K562 (cell line): ENCODE measurements around the gene UFL1. TPM values are rescaled to one million over a fixed set of nuclear protein-coding genes. Genes with fewer than 3 reads are reported as not detected.

Experiments used
- ARNT ChIP-seq, 2 experiments: fragments of 450-650 bp; IDR thresholded peaks; 2 replicates each; pipeline ENCODE4 v1.6.1; 2016; ENCODE audit warnings: mild to moderate bottlenecking in 1 of 2
- CHD1 ChIP-seq: fragments of 200-600 bp; sonication (generic); IDR thresholded peaks from one replicate; pipeline ENCODE4 v1.6.1; 2012; ENCODE audit warnings: mild to moderate bottlenecking, moderate library complexity, low read length, inconsistent platforms
- GTF2E2 ChIP-seq: fragments of 200-800 bp; sonication (Bioruptor generic); IDR thresholded peaks from 2 replicates; pipeline ENCODE4 v1.6.1; 2016; ENCODE audit warnings: missing genetic modification characterization, missing compliant biosample characterization
- KDM1A ChIP-seq, 2 experiments: fragments of 450-650 bp; IDR thresholded peaks; 2 replicates each; pipeline ENCODE4 v1.6.1; 2016; ENCODE audit warnings: mild to moderate bottlenecking in 2 of 2
- NFXL1 ChIP-seq: fragments of 450-650 bp; formaldehyde crosslinking; IDR thresholded peaks from 2 replicates; pipeline ENCODE4 v1.4.0; 2021; ENCODE audit warnings: mild to moderate bottlenecking
- NR2C1 ChIP-seq, 2 experiments: fragments of 450-650 bp; IDR thresholded peaks; 2 replicates each; pipeline ENCODE4 v1.6.1; 2017; ENCODE audit warnings: mild to moderate bottlenecking in 2 of 2, antibody characterized with exemption in 1 of 2, inconsistent platforms in 1 of 2, missing compliant biosample characterization in 1 of 2, missing genetic modification characterization in 1 of 2
- PKNOX1 ChIP-seq: fragments of 450-650 bp; IDR thresholded peaks from 2 replicates; pipeline ENCODE4 v1.6.1; 2016
- TAF7 ChIP-seq: fragments of 450-650 bp; IDR thresholded peaks from 2 replicates; pipeline ENCODE4 v1.6.1; 2016; ENCODE audit warnings: missing genetic modification characterization, missing compliant biosample characterization
- TARDBP ChIP-seq: fragments of 450-650 bp; IDR thresholded peaks from 2 replicates; pipeline ENCODE4 v1.6.1; 2016
- ZC3H11A ChIP-seq: IDR thresholded peaks from 2 replicates; pipeline ENCODE4 v1.6.1; 2012; ENCODE audit warnings: low read depth, low read length, improper control_type of control experiment
- ZNF766 ChIP-seq: fragments of 200-800 bp; sonication (Bioruptor generic); conservative IDR thresholded peaks from 2 replicates; pipeline ENCODE4 v1.6.1; 2016; ENCODE audit warnings: missing genetic modification characterization, missing compliant biosample characterization
- polyA plus RNA-seq, 8 experiments: library from polyadenylated mRNA; depleted of rRNA in 4 of 8; stranded (reverse) in 5 of 8; unstranded in 3 of 8; fragments of >200 nt; fragmentation: Nextera tagmentation in 2 of 8; fragmentation: Illumina TruSeq in 1 of 8; extraction: Ambion mirVana in 2 of 8; extraction: Trizol in 1 of 8; gene quantifications; 2 replicates each; pipeline versions ENCODE4 v1.2.1 to v1.2.3, GENCODE V29; 2011 to 2014; ENCODE audit warnings: inconsistent platforms in 1 of 8, missing spikeins in 1 of 8
- total RNA-seq, 7 experiments: library from RNA; depleted of rRNA in 6 of 7; stranded (reverse); fragments of >200 nt in 6 of 7; fragmentation: Illumina TruSeq in 2 of 7; extraction: Trizol in 2 of 7; gene quantifications; 2 replicates each; pipeline versions ENCODE4 v1.2.1 to v1.2.3, GENCODE V29; 2011 to 2021; ENCODE audit warnings: low replicate concordance in 1 of 7
- TF ChIP-seq, protein P1 (sequence below), 2 experiments: fragments of 450-650 bp in 1 of 2; sonication (generic) in 1 of 2; formaldehyde crosslinking in 1 of 2; IDR thresholded peaks; 2 replicates each; pipeline versions ENCODE4 v1.7.1 to v1.9.0; 2016 to 2022; ENCODE audit warnings: inconsistent platforms in 1 of 2, mild to moderate bottlenecking in 1 of 2, missing genetic modification reagents in 1 of 2

The UFL1 gene
- total and polyA plus RNA-seq, 9 of the 15 experiments (the other 6 are each of a cell fraction or from before 2014, with no cell fraction given), result 10.9 to 23.1 (median 18.3) TPM

- TF ChIP-seq, protein P1, sequence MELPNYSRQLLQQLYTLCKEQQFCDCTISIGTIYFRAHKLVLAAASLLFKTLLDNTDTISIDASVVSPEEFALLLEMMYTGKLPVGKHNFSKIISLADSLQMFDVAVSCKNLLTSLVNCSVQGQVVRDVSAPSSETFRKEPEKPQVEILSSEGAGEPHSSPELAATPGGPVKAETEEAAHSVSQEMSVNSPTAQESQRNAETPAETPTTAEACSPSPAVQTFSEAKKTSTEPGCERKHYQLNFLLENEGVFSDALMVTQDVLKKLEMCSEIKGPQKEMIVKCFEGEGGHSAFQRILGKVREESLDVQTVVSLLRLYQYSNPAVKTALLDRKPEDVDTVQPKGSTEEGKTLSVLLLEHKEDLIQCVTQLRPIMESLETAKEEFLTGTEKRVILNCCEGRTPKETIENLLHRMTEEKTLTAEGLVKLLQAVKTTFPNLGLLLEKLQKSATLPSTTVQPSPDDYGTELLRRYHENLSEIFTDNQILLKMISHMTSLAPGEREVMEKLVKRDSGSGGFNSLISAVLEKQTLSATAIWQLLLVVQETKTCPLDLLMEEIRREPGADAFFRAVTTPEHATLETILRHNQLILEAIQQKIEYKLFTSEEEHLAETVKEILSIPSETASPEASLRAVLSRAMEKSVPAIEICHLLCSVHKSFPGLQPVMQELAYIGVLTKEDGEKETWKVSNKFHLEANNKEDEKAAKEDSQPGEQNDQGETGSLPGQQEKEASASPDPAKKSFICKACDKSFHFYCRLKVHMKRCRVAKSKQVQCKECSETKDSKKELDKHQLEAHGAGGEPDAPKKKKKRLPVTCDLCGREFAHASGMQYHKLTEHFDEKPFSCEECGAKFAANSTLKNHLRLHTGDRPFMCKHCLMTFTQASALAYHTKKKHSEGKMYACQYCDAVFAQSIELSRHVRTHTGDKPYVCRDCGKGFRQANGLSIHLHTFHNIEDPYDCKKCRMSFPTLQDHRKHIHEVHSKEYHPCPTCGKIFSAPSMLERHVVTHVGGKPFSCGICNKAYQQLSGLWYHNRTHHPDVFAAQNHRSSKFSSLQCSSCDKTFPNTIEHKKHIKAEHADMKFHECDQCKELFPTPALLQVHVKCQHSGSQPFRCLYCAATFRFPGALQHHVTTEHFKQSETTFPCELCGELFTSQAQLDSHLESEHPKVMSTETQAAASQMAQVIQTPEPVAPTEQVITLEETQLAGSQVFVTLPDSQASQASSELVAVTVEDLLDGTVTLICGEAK (IDR thresholded peaks at IDR 0.05), result peak; percentile 19; the same call in 1 of the 2 replicates
- TF ChIP-seq, protein P1 (CRISPR knock-in tag; IDR thresholded peaks at IDR 0.05), result no peak
- no peak for TF ChIP-seq TARDBP
- TF ChIP-seq ARNT (IDR thresholded peaks at IDR 0.05), result 0 out of 4 replicates have a peak, but pooled peaks of 1 of the 2 experiments have one; percentile 63
- no peak for TF ChIP-seq TAF7
- TF ChIP-seq PKNOX1, result 0 out of 2 replicates have a peak, but pooled peaks have one; percentile 14
- 0 out of 2 replicates have a peak, but pooled peaks have one; percentile 11 for TF ChIP-seq ZNF766 (CRISPR knock-in tag)
- TF ChIP-seq ZC3H11A, result no peak
- peak; percentile 10 for TF ChIP-seq CHD1
- peak; percentile 43 for TF ChIP-seq GTF2E2 (tag)
- no peak for TF ChIP-seq NFXL1 (CRISPR knock-in tag)
- TF ChIP-seq KDM1A (IDR thresholded peaks at IDR 0.05), result no peak
- TF ChIP-seq NR2C1 (IDR thresholded peaks at IDR 0.05), result no peak
- TF ChIP-seq NR2C1 (tag; IDR thresholded peaks at IDR 0.05), result 0 out of 2 replicates have a peak, but pooled peaks have one; percentile 42
These were observed 931 bp downstream of the UFL1 start (continued) for GRCh38 chr6:96522465-96523009.
